ENCODE results near the gene NDUFB7.
"Not testable (repeated sequence)": the region's sequence is repeated elsewhere in the genome, so short reads cannot be mapped to it uniquely, and the experiment has no call there.

Gene NDUFB7

GRCh38 chr19:14571695-14572490 lies at the start of gene NDUFB7:
Gene NDUFB7, minus strand, starts transcription at chr19:14572066. Its CDS starts 66 bp downstream, at chr19:14572000.
- peak; percentile 94 for DNase-seq

GRCh38 chr19:14619404-14619803 lies 47.5 kb upstream of the NDUFB7 start:
- DNase-seq, result no peak

DNA sequence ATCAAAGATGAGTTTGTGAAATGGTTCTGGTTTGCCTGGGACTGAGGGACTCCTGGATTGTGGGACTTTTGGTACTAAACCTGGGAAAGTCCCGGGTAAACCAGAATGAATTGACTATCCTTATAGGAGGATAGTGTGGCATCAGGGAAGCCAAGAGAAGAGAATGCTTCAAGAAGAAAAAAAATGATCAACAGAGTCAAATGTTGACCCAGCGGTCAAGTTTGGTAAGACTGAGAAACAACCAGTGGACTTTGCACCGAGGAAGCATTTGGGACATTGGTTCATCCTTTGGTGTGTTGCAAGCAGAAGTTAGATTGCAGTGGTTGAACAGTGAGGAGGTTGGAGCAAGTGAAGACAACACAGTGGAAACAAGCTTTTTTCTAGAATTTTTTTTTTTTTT lies 44.5 kb upstream of the NDUFB7 start:
- no peak for DNase-seq

- DNase-seq, result no peak
These were observed 43.8 kb upstream of the NDUFB7 start for GRCh38 chr19:14615623-14616022.

GRCh38 chr19:14614099-14614412 lies 42.2 kb upstream of the NDUFB7 start:
- DNase-seq, result peak; percentile 19

- not testable (repeated sequence) for DNase-seq
These were observed 41.7 kb upstream of the NDUFB7 start for GRCh38 chr19:14613399-14614098.

- DNase-seq, result no peak
These were observed 40.8 kb upstream of the NDUFB7 start for GRCh38 chr19:14612657-14613056.

DNA sequence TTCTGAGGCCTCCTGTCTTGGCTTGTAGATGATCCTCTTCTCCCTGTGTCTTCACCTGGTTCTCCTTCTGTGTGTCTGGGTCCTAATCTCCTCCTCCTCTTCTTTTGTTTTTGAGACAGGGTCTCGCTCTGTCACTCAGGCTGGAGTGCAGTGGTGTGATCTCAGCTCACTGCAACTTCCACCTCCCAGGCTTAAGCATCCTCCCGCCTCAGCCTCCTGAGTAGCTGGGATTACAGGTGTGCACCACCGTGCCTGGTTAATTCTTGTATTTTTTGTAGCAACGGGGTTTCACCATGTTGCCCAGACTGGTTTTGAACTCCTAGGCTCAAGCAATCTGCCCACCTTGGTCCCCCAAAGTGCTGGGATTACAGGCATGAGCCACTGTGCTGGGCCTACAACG lies 40.4 kb upstream of the NDUFB7 start:
- DNase-seq, result not testable (repeated sequence)

DNA sequence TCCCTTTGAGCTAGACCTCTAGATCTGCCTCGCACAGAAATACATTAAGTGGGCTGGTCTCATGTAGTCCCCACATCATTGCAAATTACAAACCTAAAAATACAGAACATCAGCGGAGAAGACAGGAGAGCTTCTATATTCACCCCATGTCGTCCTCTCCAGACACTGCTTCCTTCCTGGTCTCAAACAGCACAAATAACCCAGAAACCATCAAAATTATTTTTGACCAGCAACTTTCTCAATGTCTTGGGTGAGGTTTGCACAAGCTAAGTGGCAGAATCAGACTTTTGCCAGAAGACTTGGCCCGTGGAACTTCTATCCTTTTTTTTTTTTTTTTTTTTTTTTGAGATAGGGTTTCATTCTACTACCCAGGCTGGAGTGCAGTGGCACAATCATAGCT lies 39.2 kb upstream of the NDUFB7 start:
- DNase-seq, result no peak

GRCh38 chr19:14606627-14607026 lies 34.8 kb upstream of the NDUFB7 start:
- no peak for DNase-seq

GRCh38 chr19:14603990-14604387 lies 32.1 kb upstream of the NDUFB7 start:
- DNase-seq, result no peak

DNA sequence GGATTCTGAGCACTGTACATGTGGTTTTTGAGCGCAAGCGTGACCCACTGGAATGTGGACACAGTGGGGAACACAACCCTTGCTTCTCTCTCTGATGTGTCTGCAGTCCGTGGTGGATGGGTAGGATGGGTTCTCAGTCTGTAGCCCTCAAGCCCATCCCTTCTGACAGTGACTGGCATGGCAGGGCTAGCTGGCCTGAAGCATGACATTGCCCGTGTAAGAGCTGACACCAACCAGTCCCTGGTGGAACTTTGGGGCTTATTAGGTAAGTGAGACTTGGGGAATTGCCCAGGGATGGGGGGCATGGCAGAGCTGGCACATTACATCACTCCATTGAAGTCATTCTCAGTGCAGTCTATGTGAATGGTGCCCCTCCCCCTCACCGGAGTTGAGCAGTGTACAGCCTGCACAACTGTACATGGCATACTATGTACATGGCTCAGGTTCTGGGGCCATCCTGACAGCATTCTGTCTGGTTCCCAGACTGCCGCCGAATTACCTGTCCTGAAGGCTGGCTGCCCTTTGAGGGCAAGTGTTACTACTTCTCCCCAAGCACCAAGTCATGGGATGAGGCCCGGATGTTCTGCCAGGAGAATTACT lies 27.8 kb upstream of the NDUFB7 start:
- no peak for DNase-seq

DNA sequence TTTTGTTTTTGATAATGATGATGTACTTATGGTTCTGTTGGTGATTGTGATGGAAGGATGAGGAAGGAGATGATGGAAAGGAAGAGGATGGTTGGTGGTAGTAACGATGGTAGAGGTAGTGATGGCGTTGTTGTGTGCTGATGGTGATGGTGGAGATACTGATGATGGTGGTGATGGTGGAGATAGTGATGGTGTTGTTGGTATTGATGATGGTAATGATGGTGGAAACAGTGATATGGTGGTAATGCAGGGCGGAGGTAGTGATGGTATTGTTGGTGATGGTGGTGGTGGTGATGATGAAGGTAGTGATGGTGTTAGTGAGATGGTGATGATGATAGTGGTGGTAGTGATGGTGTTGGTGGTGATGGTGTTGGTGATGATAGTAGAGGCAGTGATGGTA lies 23.7 kb upstream of the NDUFB7 start:
- no peak for DNase-seq

DNA sequence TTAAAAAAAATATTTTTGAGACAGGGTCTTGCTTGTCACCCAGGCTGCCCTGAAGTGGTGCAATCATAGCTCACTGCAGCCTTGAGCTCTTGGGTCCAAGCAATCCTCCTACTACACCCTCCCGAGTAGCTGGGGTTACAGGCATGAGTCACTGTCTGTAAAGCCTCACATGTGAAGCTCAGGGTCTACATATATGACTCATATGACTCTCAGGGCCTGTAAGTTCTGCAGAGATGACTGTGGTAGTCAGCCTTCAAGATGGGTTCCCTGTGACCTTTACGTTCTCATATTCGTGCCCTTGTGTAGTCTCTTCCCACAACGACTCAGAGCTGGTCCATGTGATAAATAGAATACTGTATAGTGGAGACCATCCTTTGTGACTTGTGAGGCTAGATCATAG lies 17.6 kb upstream of the NDUFB7 start:
- not testable (repeated sequence) for DNase-seq

DNA sequence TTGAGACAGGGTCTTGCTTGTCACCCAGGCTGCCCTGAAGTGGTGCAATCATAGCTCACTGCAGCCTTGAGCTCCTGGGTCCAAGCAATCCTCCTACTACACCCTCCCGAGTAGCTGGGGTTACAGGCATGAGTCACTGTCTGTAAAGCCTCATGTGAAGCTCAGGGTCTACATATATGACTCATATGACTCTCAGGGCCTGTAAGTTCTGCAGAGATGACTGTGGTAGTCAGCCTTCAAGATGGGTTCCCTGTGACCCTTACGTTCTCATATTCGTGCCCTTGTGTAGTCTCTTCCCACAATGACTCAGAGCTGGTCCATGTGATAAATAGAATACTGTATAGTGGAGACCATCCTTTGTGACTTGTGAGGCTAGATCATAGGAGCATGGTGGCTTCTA lies 13.3 kb upstream of the NDUFB7 start:
- not testable (repeated sequence) for DNase-seq

GRCh38 chr19:14584372-14584771 lies 12.5 kb upstream of the NDUFB7 start:
- DNase-seq, result not testable (repeated sequence)

DNA sequence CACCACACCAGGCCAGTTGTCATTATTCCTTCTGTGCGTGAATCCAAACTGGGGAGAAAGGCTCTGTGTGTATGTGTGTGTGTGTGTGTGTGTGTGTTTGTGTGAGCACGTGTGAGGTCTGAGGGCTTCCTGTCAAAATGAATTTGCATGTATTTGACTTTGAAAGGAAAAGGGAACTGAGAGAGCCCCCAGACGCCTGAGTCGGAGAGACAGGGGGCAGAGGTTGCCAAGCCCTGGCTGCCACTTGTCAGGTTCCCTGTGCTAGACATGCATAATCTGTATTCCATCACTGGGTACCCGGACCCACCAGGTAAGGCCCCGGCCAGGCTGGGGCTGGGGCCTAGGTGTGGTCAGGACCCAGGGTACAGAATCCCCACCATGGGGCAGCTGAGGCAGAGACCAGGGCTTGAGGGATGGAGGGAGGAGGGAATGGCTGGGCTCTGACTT lies 11.1 kb upstream of the NDUFB7 start, which contains the start of gene CLEC17A:
CLEC17A (plus strand) TSS at position 191 of the 447 bp plus-strand sequence; CDS start at position 268, 77 bp downstream.
- no peak for DNase-seq

GRCh38 chr19:14580623-14581237 lies 8.9 kb upstream of the NDUFB7 start:
- no peak for DNase-seq

- DNase-seq, result no peak
These were observed 6.1 kb upstream of the NDUFB7 start for GRCh38 chr19:14577885-14578427.

GRCh38 chr19:14577264-14577663 lies 5.4 kb upstream of the NDUFB7 start:
- no peak for DNase-seq

DNA sequence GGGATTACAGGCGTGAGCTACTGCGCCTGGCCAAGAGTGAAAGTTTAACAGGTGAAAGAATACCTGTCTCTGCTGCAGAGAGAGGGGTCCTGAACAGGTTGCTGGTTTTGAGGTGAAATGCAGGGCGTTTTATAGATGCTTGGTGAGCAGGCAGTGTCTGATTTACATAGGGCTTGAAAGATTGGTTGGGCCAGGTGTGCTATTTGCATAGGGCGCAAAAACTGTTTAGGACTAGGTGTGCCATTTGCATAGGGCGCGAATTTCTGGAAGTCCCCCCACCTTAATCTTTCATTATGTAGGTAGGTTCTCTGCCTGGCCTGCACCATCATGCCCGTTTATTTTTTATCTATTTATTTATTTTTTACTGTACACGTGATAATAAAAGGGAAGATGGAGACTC lies 4.5 kb upstream of the NDUFB7 start:
- no peak for DNase-seq

GRCh38 chr19:14575428-14575980 lies 3.6 kb upstream of the NDUFB7 start:
- no peak for DNase-seq

Data from CD4-positive, alpha-beta T cell treated with Interleukin-12 subunit alpha and Interleukin-12 subunit beta, for 1 hour (primary cell).